ENCODE results near the gene CR2.

DNA sequence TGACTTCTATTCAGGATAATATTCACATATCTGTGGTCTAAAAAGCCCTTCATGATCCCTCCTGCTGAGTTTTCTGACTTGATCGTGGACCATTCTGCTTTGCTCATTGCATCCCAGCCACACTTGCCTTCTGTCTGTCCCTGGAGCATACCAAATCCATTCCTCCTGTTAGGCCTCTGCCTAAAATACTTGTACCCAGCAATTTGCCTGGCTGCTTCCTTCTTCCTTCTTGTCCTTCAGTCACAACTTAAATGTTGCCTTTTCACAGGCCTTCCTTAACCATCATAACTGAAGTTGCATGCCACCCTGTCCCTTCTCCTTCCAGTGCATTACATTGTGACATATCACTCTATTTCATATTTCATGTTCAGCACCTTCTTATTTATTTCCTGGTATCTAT lies 4.3 kb downstream of the CR2 start:
- TF ChIP-seq NFIC (IDR thresholded peaks at IDR 0.05; ENCODE audit: borderline replicate concordance) (no peak), YY1 (IDR thresholded peaks at IDR 0.05; ENCODE audit: low read depth) (no peak), RAD21 (IDR thresholded peaks at IDR 0.05; ENCODE audit: low read length) (no peak), RFX5 (IDR thresholded peaks at IDR 0.05; ENCODE audit: low read length) (no peak), TAF1 (IDR thresholded peaks at IDR 0.05; ENCODE audit: borderline replicate concordance, low read depth, low read length) (no peak), SIN3A (IDR thresholded peaks at IDR 0.05; ENCODE audit: borderline replicate concordance, low read depth, low read length) (no peak), TCF12 (IDR thresholded peaks at IDR 0.05) (no peak), RXRA (IDR thresholded peaks at IDR 0.05; ENCODE audit: borderline replicate concordance, low read depth) (no peak), REST (IDR thresholded peaks at IDR 0.05; ENCODE audit: low read depth, low read length) (no peak), NRF1 (IDR thresholded peaks at IDR 0.05; ENCODE audit: low read depth, low read length) (no peak), EP300 (IDR thresholded peaks at IDR 0.05; ENCODE audit: borderline replicate concordance in 1 of 2, low read depth in 1 of 2, low read length in 1 of 2) (no peak)
- TF ChIP-seq, protein P1, sequence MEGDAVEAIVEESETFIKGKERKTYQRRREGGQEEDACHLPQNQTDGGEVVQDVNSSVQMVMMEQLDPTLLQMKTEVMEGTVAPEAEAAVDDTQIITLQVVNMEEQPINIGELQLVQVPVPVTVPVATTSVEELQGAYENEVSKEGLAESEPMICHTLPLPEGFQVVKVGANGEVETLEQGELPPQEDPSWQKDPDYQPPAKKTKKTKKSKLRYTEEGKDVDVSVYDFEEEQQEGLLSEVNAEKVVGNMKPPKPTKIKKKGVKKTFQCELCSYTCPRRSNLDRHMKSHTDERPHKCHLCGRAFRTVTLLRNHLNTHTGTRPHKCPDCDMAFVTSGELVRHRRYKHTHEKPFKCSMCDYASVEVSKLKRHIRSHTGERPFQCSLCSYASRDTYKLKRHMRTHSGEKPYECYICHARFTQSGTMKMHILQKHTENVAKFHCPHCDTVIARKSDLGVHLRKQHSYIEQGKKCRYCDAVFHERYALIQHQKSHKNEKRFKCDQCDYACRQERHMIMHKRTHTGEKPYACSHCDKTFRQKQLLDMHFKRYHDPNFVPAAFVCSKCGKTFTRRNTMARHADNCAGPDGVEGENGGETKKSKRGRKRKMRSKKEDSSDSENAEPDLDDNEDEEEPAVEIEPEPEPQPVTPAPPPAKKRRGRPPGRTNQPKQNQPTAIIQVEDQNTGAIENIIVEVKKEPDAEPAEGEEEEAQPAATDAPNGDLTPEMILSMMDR (IDR thresholded peaks at IDR 0.05): no peak
- TF ChIP-seq, protein P2, sequence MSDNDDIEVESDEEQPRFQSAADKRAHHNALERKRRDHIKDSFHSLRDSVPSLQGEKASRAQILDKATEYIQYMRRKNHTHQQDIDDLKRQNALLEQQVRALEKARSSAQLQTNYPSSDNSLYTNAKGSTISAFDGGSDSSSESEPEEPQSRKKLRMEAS (IDR thresholded peaks at IDR 0.05; ENCODE audit: low read depth): no peak

Data from SK-N-SH (cell line).